K562 (cell line): ENCODE data around the gene CYFIP2. TPM values are rescaled to one million over a fixed set of nuclear protein-coding genes. Genes with fewer than 3 reads are reported as not detected.

ENCODE experiments used
- ATAC-seq: fragments of 200-7000 bp; cut with Tn5 transposase; 3 replicates; pipeline ENCODE4 v1.9.1; 2020; ENCODE audit warnings: moderate library complexity
- BruUV-seq: library from RNA; stranded (reverse); fragments of 400-500 nt; replicated peaks from 2 replicates; lab custom pipeline; 2021; lab: Mats Ljungman, UMichigan
- CTCF ChIA-PET: fragments of 300-600 bp; formaldehyde crosslinking; extraction: SDS; loops from one replicate; lab custom pipeline; 2021; ENCODE audit warnings: low intra/inter-chr PET ratio; lab: Yijun Ruan, JAX
- POLR2A ChIA-PET: fragments of 300-600, 350-650 bp; sonication (Branson Sonifier 250); formaldehyde crosslinking; extraction: SDS; loops from one replicate; lab custom pipeline; 2021; ENCODE audit warnings: antibody characterized with exemption, inconsistent platforms; lab: Yijun Ruan, JAX
- DNase-seq, 4 experiments: peaks; one replicate each; pipeline versions ENCODE4 v3.0.0 to v3.0.0-alpha.2; 2011 to 2018; ENCODE audit warnings: low spot score in 3 of 4, mixed read lengths in 3 of 4; ENCODE audit errors: extremely low read depth in 1 of 4
- FAIRE-seq: peaks from 2 replicates; lab custom pipeline; 2011; peaks lifted over from hg19 to GRCh38; lab: Jason Lieb, UNC
- H2AFZ ChIP-seq: 2 replicates; pipeline ENCODE4 v1.6.0; 2011; ENCODE audit warnings: low read depth, low read length, control low read depth, inconsistent platforms
- H3K27ac ChIP-seq: fragments of 200-600 bp; 3 replicates; pipeline ENCODE4 v1.8.0; 2011; ENCODE audit warnings: low read depth, mild to moderate bottlenecking, control low read depth, inconsistent platforms, low read length, moderate library complexity, mixed read lengths; ENCODE audit errors: extremely low read depth
- H3K27me3 ChIP-seq, 2 experiments: fragments of 300-600 bp in 1 of 2; 2 replicates in 1 of 2; 3 replicates in 1 of 2; pipeline versions ENCODE4 v1.6.0 to v1.8.0; 2011; ENCODE audit warnings: inconsistent platforms in 2 of 2, low read length in 2 of 2, mild to moderate bottlenecking in 1 of 2, mixed read lengths in 1 of 2, moderate library complexity in 1 of 2; ENCODE audit not compliant: control insufficient read depth in 2 of 2, insufficient read depth in 2 of 2
- H3K36me3 ChIP-seq: fragments of 300-600 bp; 3 replicates; pipeline ENCODE4 v1.8.0; 2011; ENCODE audit warnings: mild to moderate bottlenecking, low read length, inconsistent platforms; ENCODE audit not compliant: control insufficient read depth, insufficient read depth
- H3K4me1 ChIP-seq, 2 experiments: fragments of 200-600 bp in 1 of 2; replicated peaks in 1 of 2; 2 replicates in 1 of 2; 3 replicates in 1 of 2; pipeline versions ENCODE4 v1.5.1 to v1.8.0; 2011; ENCODE audit warnings: inconsistent platforms in 2 of 2, low read length in 2 of 2, mild to moderate bottlenecking in 1 of 2, mixed read lengths in 1 of 2, moderate library complexity in 1 of 2; ENCODE audit not compliant: control insufficient read depth in 2 of 2, insufficient read depth in 2 of 2
- H3K4me2 ChIP-seq: 2 replicates; pipeline ENCODE4 v1.6.1; 2011; ENCODE audit warnings: low read length, control low read depth, inconsistent platforms, mixed read lengths; ENCODE audit not compliant: insufficient read depth
- H3K4me3 ChIP-seq: fragments of 200-600 bp; sonication (generic), shearing (Covaris generic); 2 replicates; pipeline ENCODE4 v1.5.1; 2016; ENCODE audit warnings: control low read depth, inconsistent platforms
- H3K79me2 ChIP-seq: fragments of 200-600 bp; 3 replicates; pipeline ENCODE4 v1.8.0; 2011; ENCODE audit warnings: low read length, inconsistent platforms; ENCODE audit not compliant: control insufficient read depth, insufficient read depth
- H3K9ac ChIP-seq, 2 experiments: 2 replicates each; pipeline versions ENCODE4 v1.6.0 to v1.6.1; 2011; ENCODE audit warnings: low read depth in 2 of 2, low read length in 2 of 2, control low read depth in 1 of 2, inconsistent platforms in 1 of 2, mild to moderate bottlenecking in 1 of 2, mixed read lengths in 1 of 2; ENCODE audit not compliant: insufficient read depth in 1 of 2
- H3K9me1 ChIP-seq: one replicate; pipeline ENCODE4 v1.6.0; 2011; ENCODE audit warnings: inconsistent platforms, mild to moderate bottlenecking, low read length, moderate library complexity; ENCODE audit not compliant: control insufficient read depth, insufficient read depth
- H3K9me3 ChIP-seq: replicated peaks from 2 replicates; pipeline ENCODE4 v1.5.1; 2011; ENCODE audit warnings: low read depth, low read length, inconsistent platforms; ENCODE audit not compliant: control insufficient read depth, insufficient read depth
- H4K20me1 ChIP-seq: replicated peaks from 2 replicates; pipeline ENCODE4 v1.6.1; 2011; ENCODE audit warnings: low read length, inconsistent platforms, mixed read lengths; ENCODE audit not compliant: control insufficient read depth, insufficient read depth
- DNMT1 ChIP-seq: fragments of 450-650 bp; IDR thresholded peaks from 2 replicates; pipeline ENCODE4 v1.6.1; 2016; ENCODE audit warnings: antibody characterized with exemption, mild to moderate bottlenecking
- GABPB2 ChIP-seq: fragments of 250-450 bp; sonication (Bioruptor Pico); conservative IDR thresholded peaks from 2 replicates; pipeline ENCODE4 v1.5.1; 2021; ENCODE audit warnings: mild to moderate bottlenecking
- RBM14 ChIP-seq: fragments of 200-400 bp; formaldehyde crosslinking; IDR thresholded peaks from 2 replicates; pipeline ENCODE4 v1.6.1; 2018; ENCODE audit warnings: low read depth, mild to moderate bottlenecking, low read length, moderate library complexity, borderline replicate concordance; ENCODE audit not compliant: insufficient read depth
- SP1 ChIP-seq: sonication (generic); formaldehyde crosslinking; IDR thresholded peaks from 2 replicates; pipeline ENCODE4 v1.8.1; 2022; ENCODE audit warnings: mild to moderate bottlenecking, missing genetic modification reagents
- WGBS: fragments of 100-300 bp; shearing (Covaris generic); methylation state at CpG from one replicate; pipeline ENCODE4 v1.1.6; 2016; ENCODE audit warnings: low coverage, mixed read lengths; ENCODE audit not compliant: insufficient coverage; ENCODE audit errors: missing lambda C conversion rate; 5-methylcytosine and 5-hydroxymethylcytosine counted together
- in situ Hi-C: fragments of 300-500 bp; cut with MboI; formaldehyde crosslinking; loops from 4 replicates; pipeline ENCODE4 v1.15.0; 2018; ENCODE audit warnings: inconsistent platforms, mixed read lengths
- intact Hi-C: fragments of 100-400 bp; cut with micrococcal nuclease; formaldehyde crosslinking; loops from 2 replicates; pipeline ENCODE4 v1.14.2; 2022
- polyA plus RNA-seq, 8 experiments: library from polyadenylated mRNA; depleted of rRNA in 4 of 8; stranded (reverse) in 5 of 8; unstranded in 3 of 8; fragments of >200 nt; fragmentation: Nextera tagmentation in 2 of 8; fragmentation: Illumina TruSeq in 1 of 8; extraction: Ambion mirVana in 2 of 8; extraction: Trizol in 1 of 8; gene quantifications; 2 replicates each; pipeline versions ENCODE4 v1.2.1 to v1.2.3, GENCODE V29; 2011 to 2014; ENCODE audit warnings: inconsistent platforms in 1 of 8, missing spikeins in 1 of 8
- total RNA-seq, 7 experiments: library from RNA; depleted of rRNA in 6 of 7; stranded (reverse); fragments of >200 nt in 6 of 7; fragmentation: Illumina TruSeq in 2 of 7; extraction: Trizol in 2 of 7; gene quantifications; 2 replicates each; pipeline versions ENCODE4 v1.2.1 to v1.2.3, GENCODE V29; 2011 to 2021; ENCODE audit warnings: low replicate concordance in 1 of 7
- TF ChIP-seq, protein P1 (sequence below): sonication (generic); formaldehyde crosslinking; IDR thresholded peaks from 2 replicates; pipeline ENCODE4 v1.8.0; 2022; ENCODE audit warnings: mild to moderate bottlenecking, missing genetic modification reagents
- TF ChIP-seq, protein P2 (sequence below): fragments of 250-450 bp; sonication (Bioruptor Pico); IDR thresholded peaks from 2 replicates; pipeline ENCODE4 v1.4.0; 2020; ENCODE audit warnings: mild to moderate bottlenecking, moderate library complexity, borderline replicate concordance
- TF ChIP-seq, protein P3 (sequence below): IDR thresholded peaks from 2 replicates; pipeline ENCODE4 v1.6.1; 2011; ENCODE audit not compliant: insufficient read length; ENCODE audit errors: extremely low read depth

CYFIP2 gene
- total and polyA plus RNA-seq, 9 of the 15 experiments (the other 6 are each of a cell fraction or from before 2014, with no cell fraction given), result 0.76 to 2.9 (median 1.4) TPM; not detected in 1

DNA sequence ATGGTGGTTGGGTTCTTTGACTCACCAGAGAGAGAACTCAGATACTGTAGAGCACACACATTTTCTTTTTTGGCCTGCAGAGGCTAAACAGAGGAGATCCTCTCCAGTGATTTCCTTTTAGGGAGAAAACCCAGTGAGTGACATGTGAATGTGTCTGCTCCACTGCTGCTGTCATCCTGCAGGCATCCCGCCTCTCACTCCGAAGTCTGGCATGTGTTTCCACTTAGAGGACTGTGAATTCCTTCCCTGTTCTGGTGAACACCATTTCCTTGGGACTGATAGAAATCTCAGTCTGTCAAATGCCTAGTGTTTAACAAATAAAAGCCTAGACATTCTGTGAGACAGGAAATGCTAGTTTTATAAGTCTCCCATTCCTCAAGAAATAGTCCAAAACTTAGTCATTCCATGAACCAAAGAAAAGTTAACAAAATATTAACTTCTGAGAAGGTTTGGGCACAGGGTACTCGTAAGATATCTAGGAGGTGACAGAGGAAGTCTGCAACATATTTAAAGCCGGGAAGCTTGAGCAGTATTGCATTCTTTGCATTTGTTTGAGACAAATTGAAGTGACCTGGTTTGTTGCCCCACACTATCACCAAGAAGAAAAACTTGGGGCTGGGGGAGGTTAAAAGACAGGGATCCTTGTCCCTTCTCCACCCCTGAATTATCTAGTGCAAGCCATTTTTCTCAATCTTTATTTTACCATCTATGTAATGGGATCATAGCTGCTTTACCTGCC is 119.2 kb downstream of the CYFIP2 start:
- Histone ChIP-seq H3K27ac (no peak overlapping the region), H3K27me3 (peaks cover 4 to 14% of the 10 kb centered on the region in 2 experiments; a peak in 3 of 5 replicates), H3K4me1 (no peaks in the 10 kb centered on the region), H3K79me2 (no peaks in the 10 kb centered on the region), H3K4me3 (no peak overlapping the region), H3K9me3 (no peaks in the 10 kb centered on the region), H3K9ac (no peak overlapping the region)
- intact Hi-C loops, result no loop called here
- ATAC-seq (no peak), FAIRE-seq (no peak)
- CTCF ChIA-PET, result interaction anchor here (0.6 kb wide), 1 partner anchor 10 kb away, joined by 4 read pairs; no protein-coding TSS in a partner anchor
- WGBS, result 5% methylated on average over 4 of the region's 4 CpGs
- TF ChIP-seq RBM14, result no peak
- no peak for TF ChIP-seq SP1 (CRISPR knock-in tag)
- no peak for TF ChIP-seq DNMT1
- TF ChIP-seq, protein P1, sequence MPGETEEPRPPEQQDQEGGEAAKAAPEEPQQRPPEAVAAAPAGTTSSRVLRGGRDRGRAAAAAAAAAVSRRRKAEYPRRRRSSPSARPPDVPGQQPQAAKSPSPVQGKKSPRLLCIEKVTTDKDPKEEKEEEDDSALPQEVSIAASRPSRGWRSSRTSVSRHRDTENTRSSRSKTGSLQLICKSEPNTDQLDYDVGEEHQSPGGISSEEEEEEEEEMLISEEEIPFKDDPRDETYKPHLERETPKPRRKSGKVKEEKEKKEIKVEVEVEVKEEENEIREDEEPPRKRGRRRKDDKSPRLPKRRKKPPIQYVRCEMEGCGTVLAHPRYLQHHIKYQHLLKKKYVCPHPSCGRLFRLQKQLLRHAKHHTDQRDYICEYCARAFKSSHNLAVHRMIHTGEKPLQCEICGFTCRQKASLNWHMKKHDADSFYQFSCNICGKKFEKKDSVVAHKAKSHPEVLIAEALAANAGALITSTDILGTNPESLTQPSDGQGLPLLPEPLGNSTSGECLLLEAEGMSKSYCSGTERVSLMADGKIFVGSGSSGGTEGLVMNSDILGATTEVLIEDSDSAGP, result no peak
- no peak for TF ChIP-seq GABPB2 (CRISPR knock-in tag)
- TF ChIP-seq, protein P2, sequence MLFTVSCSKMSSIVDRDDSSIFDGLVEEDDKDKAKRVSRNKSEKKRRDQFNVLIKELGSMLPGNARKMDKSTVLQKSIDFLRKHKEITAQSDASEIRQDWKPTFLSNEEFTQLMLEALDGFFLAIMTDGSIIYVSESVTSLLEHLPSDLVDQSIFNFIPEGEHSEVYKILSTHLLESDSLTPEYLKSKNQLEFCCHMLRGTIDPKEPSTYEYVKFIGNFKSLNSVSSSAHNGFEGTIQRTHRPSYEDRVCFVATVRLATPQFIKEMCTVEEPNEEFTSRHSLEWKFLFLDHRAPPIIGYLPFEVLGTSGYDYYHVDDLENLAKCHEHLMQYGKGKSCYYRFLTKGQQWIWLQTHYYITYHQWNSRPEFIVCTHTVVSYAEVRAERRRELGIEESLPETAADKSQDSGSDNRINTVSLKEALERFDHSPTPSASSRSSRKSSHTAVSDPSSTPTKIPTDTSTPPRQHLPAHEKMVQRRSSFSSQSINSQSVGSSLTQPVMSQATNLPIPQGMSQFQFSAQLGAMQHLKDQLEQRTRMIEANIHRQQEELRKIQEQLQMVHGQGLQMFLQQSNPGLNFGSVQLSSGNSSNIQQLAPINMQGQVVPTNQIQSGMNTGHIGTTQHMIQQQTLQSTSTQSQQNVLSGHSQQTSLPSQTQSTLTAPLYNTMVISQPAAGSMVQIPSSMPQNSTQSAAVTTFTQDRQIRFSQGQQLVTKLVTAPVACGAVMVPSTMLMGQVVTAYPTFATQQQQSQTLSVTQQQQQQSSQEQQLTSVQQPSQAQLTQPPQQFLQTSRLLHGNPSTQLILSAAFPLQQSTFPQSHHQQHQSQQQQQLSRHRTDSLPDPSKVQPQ (CRISPR knock-in tag), result no peak
- TF ChIP-seq, protein P3, sequence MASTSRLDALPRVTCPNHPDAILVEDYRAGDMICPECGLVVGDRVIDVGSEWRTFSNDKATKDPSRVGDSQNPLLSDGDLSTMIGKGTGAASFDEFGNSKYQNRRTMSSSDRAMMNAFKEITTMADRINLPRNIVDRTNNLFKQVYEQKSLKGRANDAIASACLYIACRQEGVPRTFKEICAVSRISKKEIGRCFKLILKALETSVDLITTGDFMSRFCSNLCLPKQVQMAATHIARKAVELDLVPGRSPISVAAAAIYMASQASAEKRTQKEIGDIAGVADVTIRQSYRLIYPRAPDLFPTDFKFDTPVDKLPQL, result no peak
- TF ChIP-seq, all 486 proteins: peak for 0
- Histone ChIP-seq H3K9me1 (no peaks in the 10 kb centered on the region), H4K20me1 (no peaks in the 10 kb centered on the region), H3K4me2 (no peak overlapping the region), H2AFZ (no peak overlapping the region), H3K36me3 (no peaks in the 10 kb centered on the region)
- POLR2A ChIA-PET, result no interaction called here
- BruUV-seq, result no TSS peak
- in situ Hi-C loops, result no loop called here
- no peak for DNase-seq
